Heart right ventricle (tissue), 16 donors: ENCODE measurements around the gene TULP4. TPM values are rescaled to one million over a fixed set of nuclear protein-coding genes. Genes with fewer than 3 reads are reported as not detected.
"Not testable (repeated sequence)": the region's sequence is repeated elsewhere in the genome, so short reads cannot be mapped to it uniquely, and the experiment has no call there.

Experiments
- ATAC-seq, 8 donors: fragments of 200-7000 bp; cut with Tn5 transposase; one replicate each; pipeline ENCODE4 v1.9.1; 2020; ENCODE audit warnings: mild to moderate bottlenecking in 8 of 8, moderate library complexity in 8 of 8, moderate number of reproducible peaks in 1 of 8
- DNase-seq, 2 donors: peaks; one replicate each; pipeline ENCODE4 v3.0.0-alpha.2; 2020
- H3K27ac ChIP-seq, 10 donors: fragments of 200-600 bp; sonication (generic) in 2 of 10; one replicate each; pipeline versions ENCODE4 v1.5.0 to v1.8.0; 2020 to 2022; ENCODE audit warnings: mild to moderate bottlenecking in 3 of 10
- H3K27me3 ChIP-seq, 7 donors: fragments of 200-600 bp; one replicate each; pipeline ENCODE4 v1.8.0; 2021 to 2022; ENCODE audit warnings: mild to moderate bottlenecking in 2 of 7
- H3K36me3 ChIP-seq, 9 donors: fragments of 200-600 bp; sonication (generic) in 1 of 9; one replicate each; pipeline versions ENCODE4 v1.5.0 to v1.8.0; 2020 to 2022; ENCODE audit warnings: mild to moderate bottlenecking in 2 of 9
- H3K4me1 ChIP-seq, 9 donors: fragments of 200-600 bp; sonication (generic) in 1 of 9; one replicate each; pipeline versions ENCODE4 v1.5.0 to v1.8.0; 2020 to 2022; ENCODE audit warnings: mild to moderate bottlenecking in 4 of 9
- H3K4me3 ChIP-seq, 10 donors: fragments of 200-600 bp; sonication (generic) in 2 of 10; one replicate each; pipeline versions ENCODE4 v1.5.0 to v1.8.0; 2020 to 2022; ENCODE audit warnings: mild to moderate bottlenecking in 7 of 10, moderate library complexity in 2 of 10
- H3K9me3 ChIP-seq, 11 donors: fragments of 200-600 bp in 10 of 11; sonication (generic) in 2 of 11; one replicate each; pipeline versions ENCODE4 v1.5.0 to v1.8.0; 2013 to 2022; ENCODE audit warnings: mild to moderate bottlenecking in 2 of 11, control low read depth in 1 of 11, moderate library complexity in 1 of 11
- WGBS, 2 donors: extraction: QIAGEN DNeasy Blood & Tissue Kit; methylation state at CpG; one replicate each; pipeline ENCODE4 v1.1.7; 2013; ENCODE audit warnings: inconsistent platforms in 1 of 2; 5-methylcytosine and 5-hydroxymethylcytosine counted together
- intact Hi-C, 10 donors: fragments of 100-400 bp; cut with DNase I; formaldehyde crosslinking; loops; one replicate each; pipeline versions ENCODE4 v1.11.1 to v1.14.2; 2022
- polyA plus RNA-seq, 2 donors: library from polyadenylated mRNA; stranded (reverse); fragments of 200-250 nt; gene quantifications; one replicate each; pipeline ENCODE4 v1.2.3, GENCODE V29; 2013
- total RNA-seq, 10 donors: library from RNA; stranded (reverse); fragmentation: NEBNext Ultra II Directional in 3 of 10; extraction: Animal tissue kit (Norgen Biotek cat#: 25700) in 3 of 10; gene quantifications; one replicate each; pipeline versions ENCODE4 v1.2.1 to v1.2.4, GENCODE V29; 2021 to 2023
- TF ChIP-seq, protein P1 (sequence below), 9 donors: fragments of 200-600 bp; sonication (generic) in 2 of 9; IDR thresholded peaks; one replicate each; pipeline versions ENCODE4 v1.5.0 to v1.8.0; 2021 to 2022; ENCODE audit warnings: antibody characterized with exemption in 9 of 9, mild to moderate bottlenecking in 5 of 9, moderate library complexity in 1 of 9
- donor health status: Arrhythmogenic right ventricular cardiomyopathy.
- donor health status: ischemic (EF 13 %, LVEDD 7.1; RV severe dilation, severe dysfunction).
- donor health status: healthy with polysubstance abuse.
- donor health status: DM: no; HTN: yes; CAD: no.
- donor health status: DM: no; HTN: no; CAD: no.
- donor health status: ischemic (EF 25% LVEDD 6.9; RV normal size, moderate dysfunction).
- donor health status: ischemic (EF 25% LVEDD 5.7; RV mildly dilated, moderate dysfunction).
- donor health status: healthy.
- donor health status: DM: yes; HTN: yes; CAD: no.
- donor health status: Ischemic cardiomyopathy.
- donor health status: ischemic (EF 35%, LVEDD 5.7; RV mildly dilated, moderate dysfunction).
- donor health status: nonischemic (EF 11% LVEDD 7.7; RV severe dilation, severe dysfunction).
- donor health status: DM: yes; HTN: yes; CAD: no.
- donor health status: PGD.
- donor health status: ischemic (EF 29% LVEDD 5.4; RV normal size, mild dysfunction).
- donor health status: nonischemic (EF 23%, LVEDD 6.1; RV moderate dilation, normal function).

The TULP4 gene
- total and polyA plus RNA-seq, 12 donors: 2.1 to 127 (median 99.2) TPM

DNA sequence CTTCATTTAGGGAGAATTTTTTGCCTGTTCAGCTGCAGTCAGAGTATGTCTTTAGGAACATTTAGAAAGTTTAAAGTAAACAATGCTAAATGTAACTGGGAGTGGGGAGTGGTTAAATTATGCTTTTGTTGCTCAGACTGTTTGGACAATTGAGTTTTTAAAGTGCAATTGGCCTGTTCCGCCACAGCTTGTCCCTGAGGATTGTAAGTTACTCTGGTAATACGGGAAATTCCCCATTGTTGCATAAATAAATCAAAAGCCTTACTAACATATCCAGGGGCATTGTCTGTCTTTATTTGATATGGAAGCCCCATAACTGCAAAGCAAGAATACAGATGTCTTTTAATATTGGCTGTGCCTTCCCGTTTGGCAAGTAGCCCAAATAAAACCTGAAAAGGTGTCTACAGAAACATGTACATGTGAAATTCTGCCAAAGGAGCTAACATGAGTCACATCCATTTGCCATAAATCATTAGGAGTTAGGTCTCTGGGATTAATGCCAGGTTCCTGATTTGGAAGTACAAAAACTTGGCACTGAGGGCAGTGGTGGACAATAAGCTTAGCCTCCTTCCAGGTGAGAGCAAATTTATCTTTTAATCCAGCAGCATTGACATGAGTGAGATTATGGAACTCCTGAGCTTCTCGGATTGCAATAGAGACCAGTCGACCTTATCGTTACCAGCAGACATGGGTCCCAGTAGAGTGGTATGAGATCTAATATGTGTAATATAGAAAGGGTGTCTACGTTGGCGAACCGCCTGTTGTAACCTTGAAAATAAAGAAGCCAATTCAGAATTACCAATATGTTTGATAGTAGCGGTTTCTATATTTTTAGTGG, 11.7 kb upstream of the TULP4 start:
- Histone ChIP-seq H3K4me1 (peaks cover 0 to 17% (median 6%) of the 10 kb centered on the region in 9 donors), H3K36me3 (peaks cover 0 to 12% (median 0%) of the 10 kb centered on the region in 9 donors), H3K9me3 (peaks cover 0 to 29% (median 8%) of the 10 kb centered on the region in 11 donors)
- H3K27me3 ChIP-seq, DNase-seq, H3K4me3 ChIP-seq, H3K27ac ChIP-seq, intact Hi-C loops, ATAC-seq: not testable (repeated sequence)
- WGBS, 2 donors: 74 to 84% methylated on average over 10 of the region's 10 CpGs

DNA sequence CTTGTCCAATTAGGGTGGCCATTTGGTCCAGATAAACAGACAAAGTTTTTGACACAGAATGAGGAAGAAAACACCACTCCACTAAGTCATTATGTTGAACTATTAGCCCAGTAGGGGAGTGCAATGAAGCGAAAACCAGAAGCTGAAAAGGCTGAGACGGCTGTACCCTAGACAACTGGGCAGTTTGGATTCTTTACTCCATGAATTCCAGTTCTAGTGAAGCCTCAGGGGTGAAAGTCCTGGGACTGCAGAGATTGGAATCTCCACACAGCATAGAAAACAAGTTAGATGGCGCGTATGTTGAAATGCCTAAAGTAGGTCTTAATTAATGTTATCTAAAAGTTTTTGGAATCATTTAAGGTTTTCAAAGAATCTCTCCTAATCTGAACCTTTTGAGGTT, 10.7 kb upstream of the TULP4 start:
- intact Hi-C loops, H3K36me3 ChIP-seq, H3K4me3 ChIP-seq, H3K27me3 ChIP-seq, ATAC-seq, H3K27ac ChIP-seq, DNase-seq: not testable (repeated sequence)
- 96 to 97% methylated on average over 4 of the region's 4 CpGs for WGBS, 2 donors
- peaks cover 0 to 17% (median 6%) of the 10 kb centered on the region in 9 donors for H3K4me1 ChIP-seq
- peaks cover 0 to 20% (median 8%) of the 10 kb centered on the region in 11 donors for H3K9me3 ChIP-seq

DNA sequence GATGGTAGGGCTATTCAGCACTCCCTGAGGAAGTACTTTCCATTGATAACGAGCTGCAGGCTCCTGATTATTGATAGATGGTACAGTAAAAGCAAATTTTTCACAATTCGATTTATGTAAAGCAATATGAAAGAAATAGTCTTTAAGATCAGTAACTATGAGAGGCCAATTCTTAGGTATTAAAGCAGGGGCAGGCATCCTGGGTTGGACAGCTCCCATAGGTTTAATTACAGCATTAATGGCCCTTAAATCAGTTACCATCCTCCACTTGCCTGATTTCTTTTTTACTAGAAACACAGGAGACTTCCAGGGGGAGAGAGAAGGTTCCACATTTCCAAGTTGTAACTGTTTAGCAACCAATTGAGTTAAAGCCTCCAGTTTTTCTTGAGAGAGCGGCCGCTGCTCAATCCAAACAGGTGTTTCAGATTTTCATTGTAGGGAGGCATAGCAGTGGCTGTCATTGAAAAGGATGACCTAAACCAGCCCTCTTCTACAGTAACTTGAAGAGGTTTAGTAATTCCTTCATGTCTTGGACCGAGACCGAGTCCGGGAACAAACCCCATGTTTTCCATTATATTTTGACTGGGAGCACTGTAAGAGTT, 10.0 kb upstream of the TULP4 start:
- ATAC-seq, H3K27me3 ChIP-seq, H3K4me3 ChIP-seq, H3K36me3 ChIP-seq, intact Hi-C loops, H3K27ac ChIP-seq, DNase-seq: not testable (repeated sequence)
- peaks cover 0 to 13% (median 6%) of the 10 kb centered on the region in 11 donors for H3K9me3 ChIP-seq
- WGBS, 2 donors: 87 to 88% methylated on average over 7 of the region's 7 CpGs
- H3K4me1 ChIP-seq: peaks cover 0 to 17% (median 6%) of the 10 kb centered on the region in 9 donors

DNA sequence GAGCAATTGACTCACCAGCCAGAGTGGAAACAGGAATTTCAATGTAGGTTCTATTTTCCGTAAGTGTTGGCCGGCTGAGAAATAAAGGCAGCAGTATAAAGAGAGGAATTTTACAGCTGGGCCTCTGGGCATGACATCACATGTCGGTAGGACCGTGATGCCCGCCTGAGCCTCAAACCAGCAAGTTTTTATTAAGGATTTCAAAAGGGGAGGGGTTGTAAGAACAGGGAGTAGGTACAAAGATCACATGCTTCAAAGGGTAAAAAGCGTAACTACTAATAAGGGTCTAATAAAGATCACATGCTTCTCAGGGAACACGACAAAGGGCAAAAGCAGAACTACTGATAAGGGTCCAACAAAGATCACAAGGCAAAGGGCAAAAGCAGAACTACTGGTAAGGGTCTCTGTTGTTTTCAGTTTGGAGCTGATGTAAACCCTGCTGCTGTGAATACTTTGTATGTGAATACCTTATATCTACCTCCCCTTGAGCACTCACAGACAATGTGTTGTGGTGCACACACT, 9.0 kb upstream of the TULP4 start:
- TF ChIP-seq, protein P1, sequence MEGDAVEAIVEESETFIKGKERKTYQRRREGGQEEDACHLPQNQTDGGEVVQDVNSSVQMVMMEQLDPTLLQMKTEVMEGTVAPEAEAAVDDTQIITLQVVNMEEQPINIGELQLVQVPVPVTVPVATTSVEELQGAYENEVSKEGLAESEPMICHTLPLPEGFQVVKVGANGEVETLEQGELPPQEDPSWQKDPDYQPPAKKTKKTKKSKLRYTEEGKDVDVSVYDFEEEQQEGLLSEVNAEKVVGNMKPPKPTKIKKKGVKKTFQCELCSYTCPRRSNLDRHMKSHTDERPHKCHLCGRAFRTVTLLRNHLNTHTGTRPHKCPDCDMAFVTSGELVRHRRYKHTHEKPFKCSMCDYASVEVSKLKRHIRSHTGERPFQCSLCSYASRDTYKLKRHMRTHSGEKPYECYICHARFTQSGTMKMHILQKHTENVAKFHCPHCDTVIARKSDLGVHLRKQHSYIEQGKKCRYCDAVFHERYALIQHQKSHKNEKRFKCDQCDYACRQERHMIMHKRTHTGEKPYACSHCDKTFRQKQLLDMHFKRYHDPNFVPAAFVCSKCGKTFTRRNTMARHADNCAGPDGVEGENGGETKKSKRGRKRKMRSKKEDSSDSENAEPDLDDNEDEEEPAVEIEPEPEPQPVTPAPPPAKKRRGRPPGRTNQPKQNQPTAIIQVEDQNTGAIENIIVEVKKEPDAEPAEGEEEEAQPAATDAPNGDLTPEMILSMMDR (IDR thresholded peaks at IDR 0.05): no peak
- ATAC-seq: no peak
- intact Hi-C loops: no loop called here
- 75 to 81% methylated on average over 7 of the region's 7 CpGs for WGBS, 2 donors
- Histone ChIP-seq H3K4me1 (peaks cover 0 to 17% (median 6%) of the 10 kb centered on the region in 9 donors), H3K27me3 (no peaks in the 10 kb centered on the region), H3K27ac (no peak overlapping the region), H3K9me3 (peaks cover 0 to 4% (median 0%) of the 10 kb centered on the region in 11 donors), H3K36me3 (no peaks in the 10 kb centered on the region), H3K4me3 (no peak overlapping the region)
- no peak for DNase-seq

DNA sequence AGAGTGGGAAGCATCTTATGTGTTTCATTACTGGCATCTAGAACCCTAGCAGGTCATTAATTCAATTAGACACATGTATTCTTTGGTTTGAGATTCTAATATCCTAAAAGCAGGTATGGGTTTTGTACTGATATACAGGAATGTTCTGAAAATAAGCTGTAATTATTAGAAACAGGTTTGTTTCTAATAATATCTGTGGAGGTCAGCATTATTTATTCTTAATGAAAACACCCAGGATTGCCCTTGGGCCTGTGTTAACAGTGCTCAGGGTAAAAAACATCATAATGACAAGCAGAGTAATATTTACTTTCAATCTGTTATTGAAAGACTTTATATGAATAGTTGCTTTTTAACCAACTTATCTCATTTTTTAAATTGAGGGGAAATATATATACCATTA, 8.0 kb upstream of the TULP4 start:
- intact Hi-C loops: no loop called here
- no peak overlapping the region for H3K27ac ChIP-seq
- no peaks in the 10 kb centered on the region for H3K36me3 ChIP-seq
- no peak overlapping the region for H3K4me3 ChIP-seq
- TF ChIP-seq, protein P1 (IDR thresholded peaks at IDR 0.05): no peak
- H3K27me3 ChIP-seq: no peaks in the 10 kb centered on the region
- H3K9me3 ChIP-seq: no peaks in the 10 kb centered on the region
- peaks cover 0 to 16% (median 5%) of the 10 kb centered on the region in 9 donors for H3K4me1 ChIP-seq
- ATAC-seq: no peak
- no peak for DNase-seq
